HepG2 (cell line): ENCODE results near the gene PHF21B. TPM values are rescaled to one million over a fixed set of nuclear protein-coding genes. Genes with fewer than 3 reads are reported as not detected.

Source experiments
- ARHGAP35 ChIP-seq: sonication (generic); formaldehyde crosslinking; IDR thresholded peaks from 2 replicates; pipeline ENCODE4 v1.9.0; 2022; ENCODE audit warnings: mild to moderate bottlenecking, inconsistent platforms, moderate library complexity, missing genetic modification reagents, borderline replicate concordance
- ATRX ChIP-seq: sonication (generic); formaldehyde crosslinking; IDR thresholded peaks from 2 replicates; pipeline ENCODE4 v1.4.0; 2020; ENCODE audit warnings: missing genetic modification reagents, borderline replicate concordance
- CBX1 ChIP-seq: IDR thresholded peaks from one replicate; pipeline ENCODE4 v1.6.1; 2016; ENCODE audit warnings: antibody characterized with exemption, low read depth
- CREB1 ChIP-seq, 2 experiments: fragments of 450-650 bp in 1 of 2; IDR thresholded peaks; 2 replicates each; pipeline ENCODE4 v1.6.1; 2016 to 2017; ENCODE audit warnings: control low read depth in 1 of 2, mild to moderate bottlenecking in 1 of 2, missing compliant biosample characterization in 1 of 2, missing genetic modification characterization in 1 of 2
- EZH2 ChIP-seq: conservative IDR thresholded peaks from 2 replicates; pipeline ENCODE4 v1.6.1; 2012; ENCODE audit warnings: mild to moderate bottlenecking, low read depth, low read length, moderate library complexity
- FOXM1 ChIP-seq: sonication (generic); formaldehyde crosslinking; IDR thresholded peaks from 2 replicates; pipeline ENCODE4 v1.5.0; 2020; ENCODE audit warnings: missing genetic modification reagents
- IRF1 ChIP-seq: sonication (generic); formaldehyde crosslinking; IDR thresholded peaks from 2 replicates; pipeline ENCODE4 v1.4.0; 2020; ENCODE audit warnings: low read depth, mild to moderate bottlenecking, missing genetic modification reagents
- NR2F6 ChIP-seq, 2 experiments: IDR thresholded peaks; 2 replicates each; pipeline ENCODE4 v1.6.1; 2016; ENCODE audit warnings: antibody characterized with exemption in 1 of 2, mild to moderate bottlenecking in 1 of 2
- PBX3 ChIP-seq: sonication (generic); formaldehyde crosslinking; IDR thresholded peaks from 2 replicates; pipeline ENCODE4 v1.8.1; 2023; ENCODE audit warnings: missing genetic modification reagents, inconsistent platforms, borderline replicate concordance
- SIX4 ChIP-seq: sonication (generic); formaldehyde crosslinking; IDR thresholded peaks from 2 replicates; pipeline ENCODE4 v1.4.0; 2020; ENCODE audit warnings: missing genetic modification reagents
- SMC3 ChIP-seq: IDR thresholded peaks from 2 replicates; pipeline ENCODE4 v1.6.1; 2011; ENCODE audit warnings: low read length, improper control_type of control experiment
- SP1 ChIP-seq, 2 experiments: fragments of 450-650 bp in 1 of 2; sonication (generic) in 1 of 2; formaldehyde crosslinking in 1 of 2; IDR thresholded peaks; 2 replicates each; pipeline versions ENCODE4 v1.4.0 to v1.6.1; 2016 to 2020; ENCODE audit warnings: missing genetic modification reagents in 1 of 2
- THAP11 ChIP-seq: IDR thresholded peaks from 2 replicates; pipeline ENCODE4 v1.6.1; 2016; ENCODE audit warnings: missing biosample characterization, missing genetic modification reagents
- TIGD3 ChIP-seq: sonication (generic); formaldehyde crosslinking; IDR thresholded peaks from 2 replicates; pipeline ENCODE4 v1.5.1; 2020; ENCODE audit warnings: mild to moderate bottlenecking, missing genetic modification reagents, borderline replicate concordance
- ZBTB20 ChIP-seq: sonication (generic); formaldehyde crosslinking; IDR thresholded peaks from 2 replicates; pipeline ENCODE4 v1.8.1; 2023; ENCODE audit warnings: missing genetic modification reagents, low read depth, mild to moderate bottlenecking, borderline replicate concordance
- ZFP1 ChIP-seq: IDR thresholded peaks from 2 replicates; pipeline ENCODE4 v1.6.1; 2016
- ZNF12 ChIP-seq: sonication (generic); formaldehyde crosslinking; IDR thresholded peaks from 2 replicates; pipeline ENCODE4 v1.5.0; 2020; ENCODE audit warnings: missing genetic modification reagents
- ZNF205 ChIP-seq: IDR thresholded peaks from 2 replicates; pipeline ENCODE4 v1.6.1; 2018; ENCODE audit warnings: missing biosample characterization, missing genetic modification reagents
- ZNF33B ChIP-seq: sonication (generic); formaldehyde crosslinking; IDR thresholded peaks from 2 replicates; pipeline ENCODE4 v1.5.1; 2020; ENCODE audit warnings: mild to moderate bottlenecking, missing genetic modification reagents
- ZNF432 ChIP-seq: sonication (generic); formaldehyde crosslinking; IDR thresholded peaks from 2 replicates; pipeline ENCODE4 v1.5.0; 2020; ENCODE audit warnings: missing genetic modification reagents, mild to moderate bottlenecking, borderline replicate concordance
- ZNF562 ChIP-seq: sonication (generic); formaldehyde crosslinking; IDR thresholded peaks from 2 replicates; pipeline ENCODE4 v1.8.0; 2022; ENCODE audit warnings: missing genetic modification reagents, borderline replicate concordance
- ZNF570 ChIP-seq: sonication (generic); formaldehyde crosslinking; IDR thresholded peaks from 2 replicates; pipeline ENCODE4 v1.4.0; 2020; ENCODE audit warnings: mild to moderate bottlenecking, missing genetic modification reagents, borderline replicate concordance
- ZNF710 ChIP-seq: sonication (generic); formaldehyde crosslinking; IDR thresholded peaks from 2 replicates; pipeline ENCODE4 v1.5.0; 2020; ENCODE audit warnings: mild to moderate bottlenecking, missing genetic modification reagents, borderline replicate concordance
- polyA plus RNA-seq, 8 experiments: library from polyadenylated mRNA; depleted of rRNA in 3 of 8; stranded (reverse) in 7 of 8; unstranded in 1 of 8; fragments of >200 nt; fragmentation: Illumina TruSeq in 4 of 8; extraction: Trizol in 4 of 8; gene quantifications; 2 replicates each; pipeline versions ENCODE4 v1.2.1 to v1.2.3, GENCODE V29; 2011 to 2016; ENCODE audit warnings: low read depth in 4 of 8, missing spikeins in 1 of 8, mixed read lengths in 1 of 8; ENCODE audit not compliant: insufficient read depth in 1 of 8
- total RNA-seq, 5 experiments: library from RNA; depleted of rRNA; stranded (reverse); fragments of >200 nt; fragmentation: Illumina TruSeq; extraction: Trizol; gene quantifications; 2 replicates each; pipeline ENCODE4 v1.2.3, GENCODE V29; 2016; ENCODE audit warnings: low read depth in 1 of 5

Gene PHF21B
- total and polyA plus RNA-seq, 2 of the 13 experiments (the other 11 are each of a cell fraction or from before 2014, with no cell fraction given) = not detected

GRCh38 chr22:44975427-44976262 is 34.2 kb downstream of the PHF21B start (continued):
- peak; percentile 77; the same call in 1 of the 2 replicates for TF ChIP-seq SIX4 (CRISPR knock-in tag)
- no peak for TF ChIP-seq ZNF33B (CRISPR knock-in tag)
- TF ChIP-seq FOXM1 (CRISPR knock-in tag) = no peak
- peak; percentile 10; the same call in 1 of the 2 replicates for TF ChIP-seq SMC3
- TF ChIP-seq ZNF570 (CRISPR knock-in tag) = no peak
- no peak for TF ChIP-seq NR2F6 (IDR thresholded peaks at IDR 0.05)
- peak; percentile 68 for TF ChIP-seq NR2F6 (CRISPR knock-in tag; IDR thresholded peaks at IDR 0.05)
- no peak for TF ChIP-seq CBX1
- no peak for TF ChIP-seq TIGD3
- TF ChIP-seq ZNF562 (CRISPR knock-in tag) = no peak
- TF ChIP-seq THAP11 = peak; percentile 70
- 0 out of 2 replicates have a peak, but pooled peaks have one; percentile 61 for TF ChIP-seq ZNF205 (CRISPR knock-in tag)
- no peak for TF ChIP-seq ZNF432 (CRISPR knock-in tag)
- no peak for TF ChIP-seq CREB1 (IDR thresholded peaks at IDR 0.05)
- no peak for TF ChIP-seq CREB1 (CRISPR knock-in tag; IDR thresholded peaks at IDR 0.05)
- peak; percentile 23; the same call in 1 of the 2 replicates for TF ChIP-seq ZNF710 (CRISPR knock-in tag)
- TF ChIP-seq SP1 (IDR thresholded peaks at IDR 0.05) = no peak
- peak; percentile 69; the same call in 1 of the 2 replicates for TF ChIP-seq SP1 (CRISPR knock-in tag; IDR thresholded peaks at IDR 0.05)
- peak; percentile 42; the same call in 1 of the 2 replicates for TF ChIP-seq ZFP1 (CRISPR knock-in tag)
- TF ChIP-seq ATRX = no peak
- peak; percentile 75; the same call in 1 of the 2 replicates for TF ChIP-seq ZBTB20 (CRISPR knock-in tag)
- TF ChIP-seq IRF1 (CRISPR knock-in tag) = no peak
- TF ChIP-seq ZNF12 (CRISPR knock-in tag) = peak; percentile 81
- TF ChIP-seq EZH2 = no peak
- peak; percentile 87; the same call in 1 of the 2 replicates for TF ChIP-seq PBX3
- no peak for TF ChIP-seq ARHGAP35 (CRISPR knock-in tag)
